Neural progenitor cell (in vitro differentiated cells): ENCODE data around the gene PWWP2B. TPM values are rescaled to one million over a fixed set of nuclear protein-coding genes. Genes with fewer than 3 reads are reported as not detected.
"Not testable (repeated sequence)": the region's sequence is repeated elsewhere in the genome, so short reads cannot be mapped to it uniquely, and the experiment has no call there.

ENCODE experiments used
- DNase-seq: peaks from one replicate; pipeline ENCODE4 v3.0.0-alpha.2; 2016; ENCODE audit warnings: low spot score
- H2AFZ ChIP-seq: fragments of 200-600 bp; sonication (generic); replicated peaks from 2 replicates; pipeline ENCODE4 v1.6.1; 2016; ENCODE audit warnings: antibody characterized with exemption
- H3F3A ChIP-seq: fragments of 200-600 bp; sonication (generic); 2 replicates; pipeline ENCODE4 v1.6.1; 2016; ENCODE audit warnings: antibody characterized with exemption, low read depth
- H3K27ac ChIP-seq: fragments of 200-600 bp; sonication (generic); 2 replicates; pipeline ENCODE4 v1.5.1; 2016; ENCODE audit warnings: mild to moderate bottlenecking
- H3K27me3 ChIP-seq: fragments of 200-600 bp; sonication (generic); 2 replicates; pipeline ENCODE4 v1.6.1; 2016; ENCODE audit warnings: mild to moderate bottlenecking, moderate library complexity
- H3K36me3 ChIP-seq: fragments of 200-600 bp; sonication (generic); 2 replicates; pipeline ENCODE4 v1.5.1; 2016
- H3K4me1 ChIP-seq: fragments of 200-600 bp; sonication (generic); 2 replicates; pipeline ENCODE4 v1.6.1; 2016; ENCODE audit warnings: mixed run types
- H3K4me2 ChIP-seq: fragments of 200-600 bp; sonication (generic); 2 replicates; pipeline ENCODE4 v1.6.1; 2016
- H3K4me3 ChIP-seq: fragments of 200-600 bp; sonication (generic); 2 replicates; pipeline ENCODE4 v1.5.1; 2016
- H3K79me2 ChIP-seq: fragments of 200-600 bp; sonication (generic); 2 replicates; pipeline ENCODE4 v1.6.1; 2016; ENCODE audit warnings: low read depth
- H3K9ac ChIP-seq: fragments of 200-600 bp; sonication (generic); 2 replicates; pipeline ENCODE4 v1.6.1; 2016
- H3K9me3 ChIP-seq: fragments of 200-600 bp; sonication (generic); 2 replicates; pipeline ENCODE4 v1.5.1; 2016; ENCODE audit warnings: low read depth
- H4K20me1 ChIP-seq: fragments of 200-600 bp; sonication (generic); 2 replicates; pipeline ENCODE4 v1.6.1; 2016; ENCODE audit warnings: low read depth
- H3K27ac Mint-ChIP-seq: 3 replicates; pipeline ENCODE4 v1.8.0; 2021; ENCODE audit warnings: mixed read lengths
- H3K27me3 Mint-ChIP-seq: 2 replicates; pipeline ENCODE4 v1.8.0; 2022; ENCODE audit warnings: low read depth, mild to moderate bottlenecking, inconsistent platforms, moderate library complexity, mixed read lengths; ENCODE audit not compliant: insufficient read depth
- H3K36me3 Mint-ChIP-seq: 3 replicates; pipeline ENCODE4 v1.8.0; 2021; ENCODE audit warnings: mixed read lengths
- H3K4me1 Mint-ChIP-seq: 3 replicates; pipeline ENCODE4 v1.8.0; 2021; ENCODE audit warnings: mixed read lengths
- H3K4me3 Mint-ChIP-seq: 3 replicates; pipeline ENCODE4 v1.8.0; 2021; ENCODE audit warnings: mild to moderate bottlenecking, moderate library complexity, mixed read lengths
- H3K9me3 Mint-ChIP-seq: 3 replicates; pipeline ENCODE4 v1.8.0; 2020; ENCODE audit warnings: mixed read lengths
- CTCF ChIP-seq: fragments of 200-600 bp; sonication (generic); IDR thresholded peaks from 2 replicates; pipeline ENCODE4 v1.5.1; 2017; ENCODE audit warnings: antibody characterized with exemption, mild to moderate bottlenecking
- EZH2 ChIP-seq: fragments of 200-600 bp; sonication (generic); IDR thresholded peaks from 2 replicates; pipeline ENCODE4 v1.6.1; 2017; ENCODE audit warnings: antibody characterized with exemption, mild to moderate bottlenecking, moderate library complexity
- EZH2phosphoT487 ChIP-seq: fragments of 200-600 bp; sonication (generic); IDR thresholded peaks from 2 replicates; pipeline ENCODE4 v1.6.1; 2017; ENCODE audit warnings: antibody characterized with exemption
- total RNA-seq: library from RNA; depleted of rRNA; stranded (reverse); fragments of >200 nt; gene quantifications from 2 replicates; pipeline ENCODE4 v1.2.3, GENCODE V29; 2015; ENCODE audit warnings: low replicate concordance

Gene PWWP2B
- total RNA-seq, 1 donor from 2014 or later: 0.34 TPM

- Mint-ChIP-seq H3K4me3 (no peak overlapping the region), H3K36me3 (peaks cover 8% of the 10 kb centered on the region), H3K4me1 (peaks cover 18% of the 10 kb centered on the region), H3K9me3 (no peaks in the 10 kb centered on the region), H3K27me3 (peaks cover 6% of the 10 kb centered on the region), H3K27ac (no peak overlapping the region)
- H2AFZ ChIP-seq: no peak overlapping the region
- no peak overlapping the region for H3K4me2 ChIP-seq
- no peak overlapping the region for H3K27ac ChIP-seq
- H4K20me1 ChIP-seq: no peaks in the 10 kb centered on the region
- TF ChIP-seq EZH2phosphoT487: no peak
- no peak for TF ChIP-seq CTCF
- TF ChIP-seq EZH2: no peak
- H3K36me3 ChIP-seq: no peaks in the 10 kb centered on the region
- H3K9ac ChIP-seq: no peak overlapping the region
- no peaks in the 10 kb centered on the region for H3K79me2 ChIP-seq
- no peak for DNase-seq
- H3K4me1 ChIP-seq: no peaks in the 10 kb centered on the region
- no peaks in the 10 kb centered on the region for H3K27me3 ChIP-seq
- H3K4me3 ChIP-seq: no peak overlapping the region
- no peaks in the 10 kb centered on the region for H3F3A ChIP-seq
- H3K9me3 ChIP-seq: no peaks in the 10 kb centered on the region
Observed at GRCh38 chr10:132351611-132352010, 45.4 kb upstream of the PWWP2B start.

GRCh38 chr10:132352462-132353308, 44.3 kb upstream of the PWWP2B start:
- not testable (repeated sequence) for H3K27me3 Mint-ChIP-seq, H3K4me2 ChIP-seq, H3K4me3 ChIP-seq, H2AFZ ChIP-seq, H3K36me3 ChIP-seq, H3K9ac ChIP-seq, H3K9me3 ChIP-seq, H3K27ac Mint-ChIP-seq, H3K27ac ChIP-seq, H3F3A ChIP-seq, H4K20me1 ChIP-seq, H3K79me2 ChIP-seq, H3K9me3 Mint-ChIP-seq, H3K27me3 ChIP-seq, H3K4me1 ChIP-seq, H3K36me3 Mint-ChIP-seq
- Mint-ChIP-seq H3K4me3 (peak overlapping the region; percentile 44), H3K4me1 (peaks cover 14% of the 10 kb centered on the region)
- peak; percentile 80 for DNase-seq
- TF ChIP-seq CTCF: peak; percentile 67

GRCh38 chr10:132353456-132354355, 43.3 kb upstream of the PWWP2B start:
- H3K4me3 Mint-ChIP-seq: no peak overlapping the region
- H3K27ac ChIP-seq: no peak overlapping the region
- H3K4me2 ChIP-seq: no peak overlapping the region
- H3K79me2 ChIP-seq: no peaks in the 10 kb centered on the region
- H3K4me1 Mint-ChIP-seq: peaks cover 9% of the 10 kb centered on the region
- H4K20me1 ChIP-seq: no peaks in the 10 kb centered on the region
- no peaks in the 10 kb centered on the region for H3F3A ChIP-seq
- no peak for DNase-seq
- H3K27ac Mint-ChIP-seq: no peak overlapping the region
- H3K9me3 ChIP-seq: no peaks in the 10 kb centered on the region
- no peaks in the 10 kb centered on the region for H3K36me3 ChIP-seq
- no peak overlapping the region for H2AFZ ChIP-seq
- no peaks in the 10 kb centered on the region for H3K4me1 ChIP-seq
- TF ChIP-seq EZH2 (no peak), EZH2phosphoT487 (no peak), CTCF (no peak)
- H3K4me3 ChIP-seq: no peak overlapping the region
- no peak overlapping the region for H3K9ac ChIP-seq
- H3K36me3 Mint-ChIP-seq: peaks cover 3% of the 10 kb centered on the region
- no peaks in the 10 kb centered on the region for H3K27me3 Mint-ChIP-seq
- H3K27me3 ChIP-seq: no peaks in the 10 kb centered on the region
- H3K9me3 Mint-ChIP-seq: peaks cover 3% of the 10 kb centered on the region
